Measurements from ENCODE around the gene TGFBR1.

Gene TGFBR1

DNA sequence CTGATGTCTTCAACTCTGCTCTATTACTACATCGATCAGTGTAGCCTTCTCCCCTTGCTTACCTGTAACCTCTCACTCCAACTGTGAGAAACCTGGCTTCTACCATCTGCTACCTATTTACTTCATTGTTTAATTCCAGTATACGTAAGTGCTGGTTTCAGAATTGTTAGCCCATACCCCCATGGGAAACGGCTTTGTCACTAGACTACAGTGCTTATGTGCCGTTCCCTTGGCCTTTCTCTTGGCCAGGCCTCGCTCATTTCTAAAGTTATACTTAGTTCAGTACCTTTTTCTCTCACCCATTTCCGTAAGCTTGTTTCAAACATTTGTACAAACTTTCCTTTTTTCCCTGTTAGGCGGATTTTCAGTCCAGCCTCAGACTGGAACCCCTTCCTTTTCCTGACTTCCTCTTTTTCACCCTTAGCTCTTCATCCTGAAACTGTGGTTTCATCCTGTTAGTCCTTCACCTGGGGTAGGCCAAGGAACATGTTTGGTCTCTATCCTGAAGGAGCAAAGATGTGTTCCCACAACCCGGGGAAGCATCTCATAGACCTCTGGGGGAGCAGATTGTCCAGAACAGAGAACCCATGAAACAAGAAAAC, 95.1 kb downstream of the TGFBR1 start:
- Histone ChIP-seq H3F3A (ENCODE audit: insufficient read depth, low read length) (no peaks in the 10 kb centered on the region), H2AFZ (ENCODE audit: low read length) (no peak overlapping the region), H3K9ac (ENCODE audit: low read length) (no peak overlapping the region), H3K27me3 (replicated peaks; ENCODE audit: insufficient read depth, low read length) (no peaks in the 10 kb centered on the region), H3K4me3 (ENCODE audit: low read length) (no peak overlapping the region), H3K36me3 (replicated peaks; ENCODE audit: insufficient read depth, low read length) (no peaks in the 10 kb centered on the region), H3K4me1 (ENCODE audit: low read length) (no peaks in the 10 kb centered on the region; the same call in 1 of the 2 replicates), H4K20me1 (ENCODE audit: insufficient read depth, low read length) (no peaks in the 10 kb centered on the region), H3K79me2 (ENCODE audit: low read length) (no peaks in the 10 kb centered on the region), H3K9me3 (replicated peaks; ENCODE audit: insufficient read depth, low read length) (no peaks in the 10 kb centered on the region), H3K4me2 (ENCODE audit: low read depth, low read length) (no peak overlapping the region), H3K9me2 (replicated peaks; ENCODE audit: insufficient read depth, low read length) (no peaks in the 10 kb centered on the region), H3K27ac (ENCODE audit: low read length) (no peak overlapping the region)
- no peak for DNase-seq
- TF ChIP-seq EZH2 (optimal IDR thresholded peaks at IDR 0.05; ENCODE audit: low read depth, low read length), result no peak
- TF ChIP-seq, protein P1, sequence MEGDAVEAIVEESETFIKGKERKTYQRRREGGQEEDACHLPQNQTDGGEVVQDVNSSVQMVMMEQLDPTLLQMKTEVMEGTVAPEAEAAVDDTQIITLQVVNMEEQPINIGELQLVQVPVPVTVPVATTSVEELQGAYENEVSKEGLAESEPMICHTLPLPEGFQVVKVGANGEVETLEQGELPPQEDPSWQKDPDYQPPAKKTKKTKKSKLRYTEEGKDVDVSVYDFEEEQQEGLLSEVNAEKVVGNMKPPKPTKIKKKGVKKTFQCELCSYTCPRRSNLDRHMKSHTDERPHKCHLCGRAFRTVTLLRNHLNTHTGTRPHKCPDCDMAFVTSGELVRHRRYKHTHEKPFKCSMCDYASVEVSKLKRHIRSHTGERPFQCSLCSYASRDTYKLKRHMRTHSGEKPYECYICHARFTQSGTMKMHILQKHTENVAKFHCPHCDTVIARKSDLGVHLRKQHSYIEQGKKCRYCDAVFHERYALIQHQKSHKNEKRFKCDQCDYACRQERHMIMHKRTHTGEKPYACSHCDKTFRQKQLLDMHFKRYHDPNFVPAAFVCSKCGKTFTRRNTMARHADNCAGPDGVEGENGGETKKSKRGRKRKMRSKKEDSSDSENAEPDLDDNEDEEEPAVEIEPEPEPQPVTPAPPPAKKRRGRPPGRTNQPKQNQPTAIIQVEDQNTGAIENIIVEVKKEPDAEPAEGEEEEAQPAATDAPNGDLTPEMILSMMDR (IDR thresholded peaks at IDR 0.05; ENCODE audit: low read length), result no peak
- TF ChIP-seq EZH2phosphoT487 (IDR thresholded peaks at IDR 0.05; ENCODE audit: low read length), result no peak

DNA sequence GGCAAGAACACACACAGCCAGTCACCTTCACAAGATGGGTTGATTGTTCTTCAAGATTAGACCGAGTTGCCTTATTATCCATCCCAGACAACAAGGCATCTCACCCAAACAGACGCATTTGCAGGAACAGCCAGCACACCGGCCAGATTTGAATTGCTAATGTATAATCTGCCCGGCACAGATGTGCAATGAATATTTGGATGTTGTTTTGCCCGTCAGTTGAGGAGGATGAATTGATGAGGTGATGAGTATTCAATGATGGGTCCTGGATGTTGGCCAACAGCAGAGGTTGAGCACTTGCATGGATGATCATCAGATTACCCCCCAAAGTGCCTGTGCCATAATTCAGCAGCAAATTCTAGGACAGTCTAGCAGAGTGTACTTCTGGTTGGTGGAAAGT, 96.7 kb downstream of the TGFBR1 start:
- no peaks in the 10 kb centered on the region for H3K9me3 ChIP-seq (replicated peaks; ENCODE audit: insufficient read depth, low read length)
- H3K9me2 ChIP-seq (replicated peaks; ENCODE audit: insufficient read depth, low read length), result no peaks in the 10 kb centered on the region
- no peak overlapping the region for H3K9ac ChIP-seq (ENCODE audit: low read length)
- no peak for DNase-seq
- no peak for TF ChIP-seq EZH2phosphoT487 (IDR thresholded peaks at IDR 0.05; ENCODE audit: low read length)
- no peak for TF ChIP-seq EZH2 (optimal IDR thresholded peaks at IDR 0.05; ENCODE audit: low read depth, low read length)
- TF ChIP-seq, protein P1 (IDR thresholded peaks at IDR 0.05; ENCODE audit: low read length), result no peak
- no peak overlapping the region for H3K4me2 ChIP-seq (ENCODE audit: low read depth, low read length)
- no peaks in the 10 kb centered on the region for H3K27me3 ChIP-seq (replicated peaks; ENCODE audit: insufficient read depth, low read length)
- no peak overlapping the region for H3K27ac ChIP-seq (ENCODE audit: low read length)
- H4K20me1 ChIP-seq (ENCODE audit: insufficient read depth, low read length), result no peaks in the 10 kb centered on the region
- no peaks in the 10 kb centered on the region for H3K36me3 ChIP-seq (replicated peaks; ENCODE audit: insufficient read depth, low read length)
- H2AFZ ChIP-seq (ENCODE audit: low read length), result no peak overlapping the region
- no peaks in the 10 kb centered on the region for H3K4me1 ChIP-seq (ENCODE audit: low read length)
- no peaks in the 10 kb centered on the region for H3K79me2 ChIP-seq (ENCODE audit: low read length)
- H3F3A ChIP-seq (ENCODE audit: insufficient read depth, low read length), result no peaks in the 10 kb centered on the region
- H3K4me3 ChIP-seq (ENCODE audit: low read length), result no peak overlapping the region

Data from MM.1S (cell line).